ACC112 (cell line): ENCODE data around the gene PDHB.

Experiments
- H2AFZ ChIP-seq: fragments of 200-600 bp; sonication (generic); one replicate; pipeline ENCODE4 v1.6.0; 2017; ENCODE audit warnings: antibody characterized with exemption, low read length; ENCODE audit not compliant: unreplicated experiment
- H3K27ac ChIP-seq: fragments of 200-600 bp; sonication (generic); 2 replicates; pipeline ENCODE4 v1.5.1; 2014; ENCODE audit warnings: low read depth, mild to moderate bottlenecking, antibody characterized with exemption, low read length, moderate library complexity
- H3K27me3 ChIP-seq: fragments of 200-600 bp; sonication (generic); 2 replicates; pipeline ENCODE4 v1.6.1; 2014; ENCODE audit warnings: mild to moderate bottlenecking, antibody characterized with exemption, low read length, moderate library complexity, mixed read lengths; ENCODE audit not compliant: insufficient read depth
- H3K36me3 ChIP-seq: fragments of 200-600 bp; sonication (generic); 2 replicates; pipeline ENCODE4 v1.6.1; 2016; ENCODE audit warnings: mild to moderate bottlenecking, antibody characterized with exemption, low read length, moderate library complexity, mixed read lengths; ENCODE audit not compliant: insufficient read depth
- H3K4me1 ChIP-seq: fragments of 200-600 bp; sonication (generic); one replicate; pipeline ENCODE4 v1.6.1; 2016; ENCODE audit warnings: low read length, mixed read lengths; ENCODE audit not compliant: insufficient read depth, unreplicated experiment, control insufficient read depth
- H3K4me3 ChIP-seq: fragments of 200-600 bp; sonication (generic); 2 replicates; pipeline ENCODE4 v1.5.1; 2014; ENCODE audit warnings: mild to moderate bottlenecking, low read depth, low read length
- H3K79me2 ChIP-seq: fragments of 200-600 bp; sonication (generic); one replicate; pipeline ENCODE4 v1.6.0; 2016; ENCODE audit warnings: low read length; ENCODE audit not compliant: control insufficient read depth, unreplicated experiment, insufficient read depth

Gene PDHB

GRCh38 chr3:58419780-58420507 lies 13.7 kb downstream of the PDHB start:
- Histone ChIP-seq H3K27ac (peak overlapping the region; percentile 52), H2AFZ (no peak overlapping the region), H3K27me3 (no peaks in the 10 kb centered on the region), H3K4me3 (no peak overlapping the region), H3K4me1 (peaks cover 13% of the 10 kb centered on the region), H3K79me2 (no peaks in the 10 kb centered on the region), H3K36me3 (peaks cover 8% of the 10 kb centered on the region)

GRCh38 chr3:58418227-58418626 lies 15.4 kb downstream of the PDHB start:
- no peak overlapping the region for H3K4me3 ChIP-seq
- peaks cover 13% of the 10 kb centered on the region for H3K4me1 ChIP-seq
- peaks cover 4% of the 10 kb centered on the region; the same call in 1 of the 2 replicates for H3K36me3 ChIP-seq
- no peak overlapping the region for H3K27ac ChIP-seq
- H2AFZ ChIP-seq: no peak overlapping the region
- no peaks in the 10 kb centered on the region for H3K27me3 ChIP-seq
- no peaks in the 10 kb centered on the region for H3K79me2 ChIP-seq

GRCh38 chr3:58417075-58417474 lies 16.6 kb downstream of the PDHB start:
- no peak overlapping the region for H3K27ac ChIP-seq
- no peak overlapping the region for H2AFZ ChIP-seq
- no peaks in the 10 kb centered on the region for H3K79me2 ChIP-seq
- peaks cover 4% of the 10 kb centered on the region; the same call in 1 of the 2 replicates for H3K36me3 ChIP-seq
- H3K27me3 ChIP-seq: no peaks in the 10 kb centered on the region
- H3K4me3 ChIP-seq: no peak overlapping the region
- peaks cover 13% of the 10 kb centered on the region for H3K4me1 ChIP-seq

- Histone ChIP-seq H2AFZ (no peak overlapping the region), H3K79me2 (no peaks in the 10 kb centered on the region), H3K4me1 (peaks cover 13% of the 10 kb centered on the region), H3K27me3 (no peaks in the 10 kb centered on the region), H3K4me3 (no peak overlapping the region), H3K36me3 (peaks cover 4% of the 10 kb centered on the region; the same call in 1 of the 2 replicates), H3K27ac (no peak overlapping the region)
Observed at GRCh38 chr3:58416191-58416590, 17.4 kb downstream of the PDHB start.

- no peak overlapping the region for H3K27ac ChIP-seq
- no peaks in the 10 kb centered on the region for H3K27me3 ChIP-seq
- no peaks in the 10 kb centered on the region for H3K79me2 ChIP-seq
- no peak overlapping the region for H3K4me3 ChIP-seq
- no peak overlapping the region for H2AFZ ChIP-seq
- peaks cover 12% of the 10 kb centered on the region for H3K4me1 ChIP-seq
- peaks cover 9% of the 10 kb centered on the region; the same call in 1 of the 2 replicates for H3K36me3 ChIP-seq
Observed at GRCh38 chr3:58414538-58415197, 19.0 kb downstream of the PDHB start.

GRCh38 chr3:58411851-58412830 lies 21.5 kb downstream of the PDHB start:
- peaks cover 13% of the 10 kb centered on the region for H3K36me3 ChIP-seq
- peaks cover 9% of the 10 kb centered on the region for H3K4me1 ChIP-seq
- H3K27ac ChIP-seq: no peak overlapping the region
- H3K4me3 ChIP-seq: no peak overlapping the region
- H3K79me2 ChIP-seq: no peaks in the 10 kb centered on the region
- H2AFZ ChIP-seq: no peak overlapping the region
- H3K27me3 ChIP-seq: no peaks in the 10 kb centered on the region

- Histone ChIP-seq H2AFZ (no peak overlapping the region), H3K79me2 (no peaks in the 10 kb centered on the region), H3K4me3 (no peak overlapping the region), H3K4me1 (peaks cover 9% of the 10 kb centered on the region), H3K36me3 (peaks cover 19% of the 10 kb centered on the region), H3K27me3 (no peaks in the 10 kb centered on the region), H3K27ac (no peak overlapping the region)
Observed at GRCh38 chr3:58411036-58411435, 22.6 kb downstream of the PDHB start.

GRCh38 chr3:58409663-58410062 lies 24.0 kb downstream of the PDHB start:
- Histone ChIP-seq H3K27ac (no peak overlapping the region), H3K79me2 (no peaks in the 10 kb centered on the region), H3K4me3 (no peak overlapping the region), H3K4me1 (peaks cover 13% of the 10 kb centered on the region), H3K27me3 (no peaks in the 10 kb centered on the region), H2AFZ (no peak overlapping the region), H3K36me3 (peaks cover 19% of the 10 kb centered on the region)

- Histone ChIP-seq H3K27ac (no peak overlapping the region), H3K36me3 (peaks cover 19% of the 10 kb centered on the region), H3K79me2 (no peaks in the 10 kb centered on the region), H2AFZ (no peak overlapping the region), H3K27me3 (no peaks in the 10 kb centered on the region), H3K4me1 (peaks cover 19% of the 10 kb centered on the region), H3K4me3 (no peak overlapping the region)
Observed at GRCh38 chr3:58408906-58409305, 24.7 kb downstream of the PDHB start.

GRCh38 chr3:58404396-58404795 lies 29.2 kb downstream of the PDHB start:
- Histone ChIP-seq H3K4me3 (no peak overlapping the region), H3K27ac (peak overlapping the region; percentile 39), H3K36me3 (peaks cover 13% of the 10 kb centered on the region), H2AFZ (no peak overlapping the region), H3K4me1 (peaks cover 9% of the 10 kb centered on the region), H3K79me2 (no peaks in the 10 kb centered on the region), H3K27me3 (no peaks in the 10 kb centered on the region)
